T47D (cell line): ENCODE measurements around the gene C12orf42.

ENCODE experiments used
- DNase-seq, 2 experiments: peaks; one replicate each; pipeline versions ENCODE4 v3.0.0 to v3.0.0-alpha.2; 2011 to 2012; ENCODE audit warnings: low read depth in 1 of 2, low spot score in 1 of 2
- JUND ChIP-seq: IDR thresholded peaks from 2 replicates; pipeline ENCODE4 v1.6.1; 2012; ENCODE audit warnings: low read depth
- in situ Hi-C: cut with HindIII; loops from 2 replicates; pipeline ENCODE4 v1.10.0; 2016; ENCODE audit warnings: low sequenced_read_pairs, low pct_unique_long_range_greater_than_20kb

C12orf42 gene

GRCh38 chr12:103515341-103515740 is 19.6 kb upstream of the C12orf42 start:
- TF ChIP-seq JUND: no peak
- DNase-seq: no peak
- in situ Hi-C loops: no loop called here

GRCh38 chr12:103513875-103514274 is 18.1 kb upstream of the C12orf42 start:
- TF ChIP-seq JUND: no peak
- in situ Hi-C loops: no loop called here
- DNase-seq: no peak

GRCh38 chr12:103505371-103506236 is 9.8 kb upstream of the C12orf42 start:
- DNase-seq: no peak
- TF ChIP-seq JUND: no peak
- in situ Hi-C loops: no loop called here

GRCh38 chr12:103504606-103505005 is 8.8 kb upstream of the C12orf42 start:
- in situ Hi-C loops: no loop called here
- no peak for DNase-seq
- TF ChIP-seq JUND: no peak

- in situ Hi-C loops: no loop called here
- DNase-seq: peak in 1 of 2 experiments; percentile 42
- no peak for TF ChIP-seq JUND
Measured at GRCh38 chr12:103503546-103504480, 8.0 kb upstream of the C12orf42 start.

- TF ChIP-seq JUND: no peak
- in situ Hi-C loops: no loop called here
- no peak for DNase-seq
Measured at GRCh38 chr12:103501447-103501846, 5.7 kb upstream of the C12orf42 start.

- in situ Hi-C loops: no loop called here
- TF ChIP-seq JUND: no peak
- DNase-seq: no peak
Measured at GRCh38 chr12:103499571-103499970, 3.8 kb upstream of the C12orf42 start.

- in situ Hi-C loops: no loop called here
- no peak for DNase-seq
- no peak for TF ChIP-seq JUND
Measured at GRCh38 chr12:103498990-103499389, 3.2 kb upstream of the C12orf42 start.

GRCh38 chr12:103494734-103495468 is 867 bp downstream of the C12orf42 start:
- no peak for DNase-seq
- TF ChIP-seq JUND: no peak
- in situ Hi-C loops: no loop called here

- TF ChIP-seq JUND: no peak
- in situ Hi-C loops: no loop called here
- DNase-seq: no peak
Measured at GRCh38 chr12:103494051-103494733, 1.6 kb downstream of the C12orf42 start.

GRCh38 chr12:103493199-103493598 is 2.6 kb downstream of the C12orf42 start:
- TF ChIP-seq JUND: no peak
- DNase-seq: no peak
- in situ Hi-C loops: no loop called here

- no peak for TF ChIP-seq JUND
- DNase-seq: no peak
- in situ Hi-C loops: no loop called here
Measured at GRCh38 chr12:103482365-103482764, 13.4 kb downstream of the C12orf42 start.
